22Rv1 (cell line): ENCODE results near the gene SMPX.

Experiments
- CTCF ChIP-seq: fragments of 450-650 bp; IDR thresholded peaks from 2 replicates; pipeline ENCODE4 v1.5.1; 2017; ENCODE audit warnings: mild to moderate bottlenecking
- ZFX ChIP-seq: fragments of 450-650 bp; IDR thresholded peaks from 2 replicates; pipeline ENCODE4 v1.6.1; 2017; ENCODE audit warnings: antibody characterized with exemption, borderline replicate concordance

GRCh38 chrX:21778236-21778635, 20.3 kb upstream of the SMPX start:
- no peak for TF ChIP-seq CTCF
- TF ChIP-seq ZFX, result no peak
